T1000 (cell line): ENCODE measurements around the gene CIAO3.
"Not testable (repeated sequence)": the region's sequence is repeated elsewhere in the genome, so short reads cannot be mapped to it uniquely, and the experiment has no call there.

Experiments
- DNase-seq: peaks from one replicate; lab custom pipeline; 2025; ENCODE audit warnings: mixed read lengths; lab: John Stamatoyannopoulos, UW

Gene CIAO3

GRCh38 chr16:760065-760464 is 19.3 kb upstream of the CIAO3 start:
- no peak for DNase-seq

GRCh38 chr16:759110-759910 is 18.5 kb upstream of the CIAO3 start:
- no peak for DNase-seq

DNA sequence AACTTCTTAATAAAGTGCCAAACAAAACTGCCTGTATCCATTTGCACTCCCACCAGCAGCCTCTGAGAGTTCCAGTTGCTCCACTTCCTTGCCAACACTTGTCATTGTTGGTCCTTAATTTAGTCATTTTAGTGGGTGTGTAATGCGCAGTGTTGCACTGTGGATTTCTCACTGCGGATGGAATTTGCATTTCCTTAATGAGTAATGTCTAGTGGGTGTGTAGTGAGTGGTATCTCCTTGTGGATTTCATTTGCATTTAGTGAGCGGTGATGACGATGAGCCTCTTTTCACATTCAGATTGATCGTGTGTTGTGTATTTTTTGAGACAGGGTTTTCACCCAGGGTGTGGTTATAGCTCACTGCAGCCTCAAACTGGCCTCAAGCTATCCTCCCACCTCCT is 15.6 kb upstream of the CIAO3 start:
- DNase-seq, result no peak

- no peak for DNase-seq
Measured at GRCh38 chr16:754656-755055, 13.9 kb upstream of the CIAO3 start.

- not testable (repeated sequence) for DNase-seq
Measured at GRCh38 chr16:754121-754607, 13.4 kb upstream of the CIAO3 start.

GRCh38 chr16:752007-752312 is 11.2 kb upstream of the CIAO3 start:
- no peak for DNase-seq

GRCh38 chr16:751152-752006 is 10.6 kb upstream of the CIAO3 start:
- no peak for DNase-seq

- DNase-seq, result no peak
Measured at GRCh38 chr16:750485-750884, 9.7 kb upstream of the CIAO3 start.

DNA sequence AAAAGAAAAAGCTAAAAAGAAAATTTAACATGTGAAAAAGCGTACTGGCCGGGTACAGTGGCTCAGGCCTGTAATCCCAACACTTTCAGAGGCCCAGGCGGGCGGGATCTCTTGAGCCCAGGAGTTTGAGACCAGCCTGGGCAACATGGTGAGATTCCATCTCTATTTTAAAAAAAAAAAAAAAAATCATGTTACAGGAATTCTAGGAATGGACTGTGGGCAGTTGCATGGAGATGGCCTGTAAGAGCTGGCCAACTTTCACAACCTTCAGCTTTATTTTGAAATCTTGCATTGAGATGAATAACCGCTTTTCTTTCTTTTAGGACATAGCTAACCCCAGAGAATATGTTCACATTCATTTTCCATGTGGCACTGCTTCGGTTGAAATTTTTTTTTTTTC is 8.2 kb upstream of the CIAO3 start:
- no peak for DNase-seq

- DNase-seq, result no peak
Measured at GRCh38 chr16:747978-748746, 7.4 kb upstream of the CIAO3 start.

- DNase-seq, result no peak
Measured at GRCh38 chr16:746637-747036, 5.8 kb upstream of the CIAO3 start.

GRCh38 chr16:745739-746138 is 4.9 kb upstream of the CIAO3 start:
- no peak for DNase-seq

DNA sequence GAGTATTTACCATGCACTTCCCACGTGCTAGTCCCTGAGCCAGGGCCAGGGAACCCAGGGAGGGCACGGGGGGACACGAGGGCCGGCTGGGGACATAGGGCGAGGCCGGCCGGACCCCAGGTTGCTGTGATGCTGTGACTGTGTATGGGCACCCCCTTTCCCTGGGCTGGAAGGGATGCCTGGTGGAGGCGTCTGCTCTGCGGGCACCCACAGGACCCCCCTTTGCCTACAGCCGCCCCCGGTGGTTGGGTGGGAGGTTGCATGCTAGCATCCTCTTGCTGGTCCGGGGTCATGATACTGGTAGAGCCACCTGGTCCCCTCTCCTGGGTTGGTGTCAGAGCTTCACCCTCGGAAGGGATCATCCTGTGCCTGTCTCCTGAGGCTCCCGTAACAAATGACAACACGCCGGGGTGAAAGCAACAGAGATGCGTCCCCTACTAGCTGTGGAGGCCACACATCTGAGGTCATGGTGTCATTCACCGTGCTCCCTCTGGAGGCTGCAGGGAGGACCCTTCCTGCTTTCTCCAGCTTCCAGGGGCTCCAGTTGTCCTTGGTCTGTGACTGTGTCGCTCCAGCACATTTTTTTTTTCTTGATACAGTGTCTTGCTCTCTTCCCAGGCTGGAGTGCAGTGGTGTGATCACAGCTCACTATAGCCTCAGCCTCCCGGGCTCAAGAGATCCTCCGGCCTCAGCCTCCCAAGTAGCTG is 3.1 kb upstream of the CIAO3 start:
- DNase-seq, result no peak

DNA sequence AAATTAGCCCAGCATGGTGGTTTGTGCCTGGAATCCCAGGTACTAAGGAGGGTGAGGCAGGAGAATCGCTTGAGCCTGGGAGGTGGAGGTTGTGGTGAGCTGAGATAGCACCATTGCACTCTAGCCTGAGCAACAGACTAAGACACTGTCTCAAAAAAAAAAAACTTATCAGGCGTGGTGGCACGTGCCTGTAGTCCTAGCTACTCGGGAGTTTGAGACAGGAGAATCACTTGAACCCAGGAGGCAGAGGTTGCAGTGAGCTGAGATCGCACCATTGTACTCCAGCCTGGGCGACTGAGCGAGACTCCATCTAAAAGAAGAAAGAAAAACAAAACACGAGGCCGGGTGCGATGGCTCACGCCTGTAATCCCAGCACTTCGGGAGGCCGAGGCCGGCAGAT is 2.1 kb upstream of the CIAO3 start:
- not testable (repeated sequence) for DNase-seq

- no peak for DNase-seq
Measured at GRCh38 chr16:741986-742629, 1.3 kb upstream of the CIAO3 start.

- no peak for DNase-seq
Measured at GRCh38 chr16:740459-740763, 386 bp downstream of the CIAO3 start.

GRCh38 chr16:739560-740458 is 988 bp downstream of the CIAO3 start:
- no peak for DNase-seq

DNA sequence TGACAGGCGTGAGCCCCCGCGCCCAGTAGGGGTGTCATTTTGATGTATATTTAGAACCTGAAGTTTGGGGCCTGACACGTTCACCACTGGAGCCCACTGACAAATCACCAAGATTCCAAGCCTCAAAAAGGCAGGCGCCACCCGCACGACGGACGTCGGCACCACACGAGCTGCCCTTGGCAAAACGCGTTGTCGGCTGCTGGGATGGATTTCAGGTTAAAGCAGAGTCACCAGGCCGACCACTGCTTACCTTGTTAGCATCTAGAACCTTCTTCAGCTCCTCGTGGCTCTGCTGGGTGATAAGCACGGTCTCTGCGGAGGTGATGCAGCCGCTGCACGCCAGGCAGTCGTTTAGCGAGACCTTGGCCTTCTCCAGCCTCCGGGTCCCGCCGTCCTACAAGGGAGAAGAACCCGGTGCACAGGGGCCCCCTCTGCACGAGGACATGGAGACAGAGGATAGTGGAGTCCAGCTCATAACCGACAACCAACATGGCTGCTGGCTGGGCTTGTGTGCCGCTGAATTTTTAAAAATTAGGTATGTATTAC is 3.8 kb downstream of the CIAO3 start:
- no peak for DNase-seq

DNA sequence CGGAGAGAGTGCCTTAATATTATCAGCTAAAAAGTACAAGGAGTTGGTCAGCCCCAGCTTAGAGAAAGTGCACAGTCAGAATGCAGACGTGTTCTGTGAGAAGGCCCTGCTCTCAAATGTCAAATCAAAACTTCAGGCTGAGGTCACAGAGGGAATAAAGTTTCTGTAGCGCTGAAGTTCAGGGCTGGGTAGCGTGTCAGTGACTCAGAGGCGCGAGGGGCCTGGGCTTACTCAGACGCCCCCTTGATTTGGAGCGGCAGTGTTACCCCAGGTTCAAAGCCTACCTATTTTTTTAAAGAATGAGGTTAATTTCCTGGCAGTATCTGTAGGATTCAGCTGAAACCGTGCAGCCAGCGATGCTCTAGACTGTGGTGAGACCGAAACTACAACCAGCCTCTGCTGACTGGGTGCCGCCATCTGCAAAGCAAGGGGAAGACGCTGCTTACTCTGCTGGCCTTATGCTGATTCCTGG is 4.8 kb downstream of the CIAO3 start:
- no peak for DNase-seq
